Common myeloid progenitor, CD34-positive (primary cell): Measurements from ENCODE around the gene OR2AG1.

ENCODE experiments used
- CTCF ChIA-PET: fragments of 350-600 bp; sonication (Branson Sonifier 250); formaldehyde crosslinking; loops from one replicate; lab custom pipeline; 2021; ENCODE audit warnings: antibody characterized with exemption; lab: Charles Lee
- POLR2A ChIA-PET: fragments of 350-600 bp; sonication (Branson Sonifier 250); formaldehyde crosslinking; loops from one replicate; lab custom pipeline; 2021; ENCODE audit warnings: antibody characterized with exemption; lab: Charles Lee
- DNase-seq, 3 donors: peaks; one replicate each; pipeline versions ENCODE4 v3.0.0 to v3.0.0-alpha.2; 2013
- H3K27ac ChIP-seq, 2 experiments: 1 replicate in 1 of 2; 2 replicates in 1 of 2; pipeline ENCODE4 v1.7.0; 2013; ENCODE audit warnings: inconsistent platforms in 2 of 2, low read length in 2 of 2, mild to moderate bottlenecking in 2 of 2, low read depth in 1 of 2, moderate library complexity in 1 of 2; ENCODE audit not compliant: severe bottlenecking in 2 of 2, insufficient read depth in 1 of 2, poor library complexity in 1 of 2
- H3K27me3 ChIP-seq, 5 experiments: replicated peaks in 2 of 5; 1 replicate in 3 of 5; 2 replicates in 2 of 5; pipeline versions ENCODE4 v1.6.1 to v1.7.0; 2013; ENCODE audit warnings: low read length in 4 of 5, mild to moderate bottlenecking in 2 of 5, moderate library complexity in 2 of 5, inconsistent platforms in 1 of 5; ENCODE audit not compliant: insufficient read depth in 5 of 5, control insufficient read depth in 4 of 5
- H3K36me3 ChIP-seq, 4 experiments: 1 replicate in 2 of 4; 2 replicates in 2 of 4; pipeline versions ENCODE4 v1.6.1 to v1.7.0; 2013; ENCODE audit warnings: low read length in 3 of 4, control low read depth in 1 of 4, mild to moderate bottlenecking in 1 of 4; ENCODE audit not compliant: control insufficient read depth in 4 of 4, insufficient read depth in 4 of 4
- H3K4me1 ChIP-seq, 4 experiments: 1 replicate in 3 of 4; 2 replicates in 1 of 4; pipeline versions ENCODE4 v1.6.1 to v1.7.1; 2013; ENCODE audit warnings: low read length in 3 of 4, mild to moderate bottlenecking in 3 of 4, control low read depth in 1 of 4, inconsistent platforms in 1 of 4, moderate library complexity in 1 of 4; ENCODE audit not compliant: control insufficient read depth in 4 of 4, insufficient read depth in 4 of 4; ENCODE audit errors: control extremely low read depth in 1 of 4
- H3K4me3 ChIP-seq, 7 experiments: 1 replicate in 4 of 7; 2 replicates in 3 of 7; pipeline versions ENCODE4 v1.5.1 to v1.7.0; 2013; ENCODE audit warnings: mild to moderate bottlenecking in 7 of 7, low read length in 6 of 7, moderate library complexity in 6 of 7, inconsistent platforms in 2 of 7, low read depth in 2 of 7, control low read depth in 1 of 7; ENCODE audit not compliant: insufficient read depth in 4 of 7, control insufficient read depth in 1 of 7; ENCODE audit errors: extremely low read depth in 1 of 7
- H3K9me3 ChIP-seq, 5 experiments: 1 replicate in 4 of 5; 2 replicates in 1 of 5; pipeline versions ENCODE4 v1.6.1 to v1.7.1; 2013; ENCODE audit warnings: low read length in 4 of 5, mild to moderate bottlenecking in 2 of 5, inconsistent platforms in 1 of 5, low read depth in 1 of 5, moderate library complexity in 1 of 5; ENCODE audit not compliant: control insufficient read depth in 4 of 5, insufficient read depth in 2 of 5; ENCODE audit errors: control extremely low read depth in 1 of 5
- WGBS: methylation state at CpG from one replicate; pipeline ENCODE4 v1.1.5; 2013; ENCODE audit not compliant: insufficient coverage; 5-methylcytosine and 5-hydroxymethylcytosine counted together

The OR2AG1 gene

DNA sequence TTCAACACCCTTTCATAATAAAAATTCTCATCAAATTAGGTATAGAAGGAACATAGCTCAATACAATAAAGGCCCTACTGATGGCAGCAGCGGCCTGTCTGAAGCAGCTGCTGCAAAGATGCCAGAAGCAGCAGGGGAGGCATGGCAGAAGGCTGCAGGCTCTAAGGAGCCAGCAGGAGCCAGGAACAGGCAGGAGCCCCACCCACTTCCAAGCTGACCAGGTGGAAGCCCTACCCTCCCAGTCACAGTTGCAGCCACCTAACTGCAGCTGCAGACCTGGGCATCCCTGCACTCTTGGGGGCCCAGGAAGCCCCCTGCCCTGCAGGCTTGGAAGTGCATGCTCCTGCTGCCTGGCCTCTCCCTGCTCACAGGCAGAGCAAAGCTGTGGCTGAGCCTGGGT lies 34.9 kb downstream of the OR2AG1 start:
- H3K4me3 ChIP-seq = no peak overlapping the region
- peaks cover 1 to 17% (median 13%) of the 10 kb centered on the region in 5 experiments for H3K9me3 ChIP-seq
- WGBS = 100% methylated on average over 1 of the region's 1 CpG
- no peaks in the 10 kb centered on the region for H3K4me1 ChIP-seq
- H3K36me3 ChIP-seq = no peaks in the 10 kb centered on the region
- H3K27me3 ChIP-seq = peaks cover 0 to 5% (median 0%) of the 10 kb centered on the region in 5 experiments
- ChIA-PET POLR2A (no interaction called here), CTCF (interaction anchor here (0.7 kb wide), 1 partner anchor 10 kb away, joined by 3 read pairs; no protein-coding TSS in a partner anchor)
- no peak overlapping the region for H3K27ac ChIP-seq
- DNase-seq = no peak

GRCh38 chr11:6818967-6819366 lies 36.1 kb downstream of the OR2AG1 start:
- H3K36me3 ChIP-seq = no peaks in the 10 kb centered on the region
- no peak overlapping the region for H3K27ac ChIP-seq
- H3K4me1 ChIP-seq = no peaks in the 10 kb centered on the region
- whole genome bisulfite sequencing = 100% methylated on average over 4 of the region's 5 CpGs
- ChIA-PET POLR2A (interaction anchor here (0.6 kb wide), 1 partner anchor 24 kb away, joined by 4 read pairs; no protein-coding TSS in a partner anchor), CTCF (interaction anchor here (1.2 kb wide), 1 partner anchor 13 kb away, joined by 3 read pairs; no protein-coding TSS in a partner anchor)
- H3K9me3 ChIP-seq = peaks cover 0 to 17% (median 13%) of the 10 kb centered on the region in 5 experiments
- H3K4me3 ChIP-seq = no peak overlapping the region
- peaks cover 0 to 2% (median 0%) of the 10 kb centered on the region in 5 experiments for H3K27me3 ChIP-seq
- DNase-seq = no peak

DNA sequence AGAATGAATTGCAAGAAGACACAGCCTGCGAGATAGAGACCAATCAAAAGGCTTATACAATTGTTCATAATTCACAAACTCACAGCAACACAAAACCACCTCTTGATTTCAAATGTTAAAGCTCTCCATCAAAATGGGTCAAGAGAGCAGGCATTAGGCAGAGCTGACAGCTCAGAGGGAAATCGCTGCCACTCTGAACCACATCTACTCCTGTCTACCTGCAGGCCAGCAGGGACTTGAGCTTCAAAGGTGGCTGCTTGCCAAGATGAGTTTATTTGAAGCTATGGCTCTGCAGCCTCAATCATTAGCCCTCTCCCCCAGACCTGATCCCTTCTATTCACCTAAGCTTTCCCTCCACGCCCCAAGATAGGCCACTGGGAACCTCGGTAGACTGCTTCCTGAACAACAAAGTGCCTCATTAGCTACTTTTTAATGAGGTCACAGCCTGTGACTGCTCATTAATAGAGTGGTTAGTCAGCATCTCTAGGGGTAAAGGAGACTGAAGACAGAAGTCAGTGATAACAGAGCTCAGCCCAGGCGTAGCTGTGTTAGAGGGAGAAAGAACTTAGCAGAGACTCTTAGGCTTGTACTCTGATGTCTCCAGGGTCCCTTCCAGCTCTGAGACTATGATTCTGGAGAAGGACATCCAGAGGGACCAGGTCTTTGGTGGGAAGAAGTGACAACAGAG lies 41.5 kb downstream of the OR2AG1 start:
- Histone ChIP-seq H3K27me3 (peaks cover 0 to 2% (median 0%) of the 10 kb centered on the region in 5 experiments), H3K36me3 (no peaks in the 10 kb centered on the region), H3K27ac (no peak overlapping the region), H3K4me1 (no peaks in the 10 kb centered on the region), H3K4me3 (no peak overlapping the region), H3K9me3 (peaks cover 0 to 5% (median under 1%) of the 10 kb centered on the region in 5 experiments)
- CTCF ChIA-PET = interaction anchor here (1.5 to 1.9 kb wide), 2 partner anchors 10 to 12 kb away, joined by 5 to 6 read pairs; no protein-coding TSS in a partner anchor
- 94% methylated on average over 2 of the region's 5 CpGs for WGBS
- POLR2A ChIA-PET = no interaction called here
- no peak for DNase-seq

DNA sequence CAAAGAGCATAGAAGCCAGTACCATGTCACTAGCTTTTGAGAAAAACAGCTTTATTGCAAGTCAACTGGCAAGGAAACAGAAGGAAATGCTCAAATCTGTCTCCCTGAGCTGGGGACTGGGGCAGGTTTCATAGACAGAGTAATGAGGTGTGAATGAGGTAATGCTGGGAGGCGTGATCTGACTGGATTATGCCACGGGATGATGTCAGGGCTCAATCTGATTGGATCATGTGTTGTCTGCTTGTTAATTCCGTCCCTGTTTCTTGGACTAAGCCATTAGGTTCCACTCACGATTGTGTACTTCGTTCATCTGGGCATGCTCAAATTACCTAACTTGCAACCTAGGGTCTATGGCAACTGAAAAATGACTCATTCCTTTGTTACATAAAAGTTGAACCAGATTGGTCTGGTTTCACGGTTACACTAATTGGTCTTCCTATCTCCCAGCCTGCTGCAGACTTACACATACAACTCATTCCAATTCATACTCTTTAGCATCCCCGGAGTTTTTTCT lies 42.5 kb downstream of the OR2AG1 start:
- ChIA-PET POLR2A (no interaction called here), CTCF (interaction anchor here (1.5 to 1.9 kb wide), 2 partner anchors 9 to 13 kb away, joined by 5 to 6 read pairs; no protein-coding TSS in a partner anchor)
- H3K27me3 ChIP-seq = peaks cover 0 to 2% (median 0%) of the 10 kb centered on the region in 5 experiments
- no peaks in the 10 kb centered on the region for H3K4me1 ChIP-seq
- H3K27ac ChIP-seq = no peak overlapping the region
- H3K4me3 ChIP-seq = no peak overlapping the region
- no peak for DNase-seq
- H3K9me3 ChIP-seq = peaks cover 0 to 2% (median 0%) of the 10 kb centered on the region in 5 experiments
- 100% methylated on average over 6 of the region's 7 CpGs for WGBS
- no peaks in the 10 kb centered on the region for H3K36me3 ChIP-seq

GRCh38 chr11:6828103-6828502 lies 45.3 kb downstream of the OR2AG1 start:
- WGBS = 100% methylated on average over 1 of the region's 1 CpG

GRCh38 chr11:6833356-6833755 lies 50.5 kb downstream of the OR2AG1 start:
- WGBS = 100% methylated on average over 3 of the region's 6 CpGs
- CTCF ChIA-PET = interaction anchor here (0.9 to 1.5 kb wide), 3 partner anchors 9 to 27 kb away, joined by 3 to 5 read pairs (median 3); no protein-coding TSS in a partner anchor
- Histone ChIP-seq H3K27me3 (no peaks in the 10 kb centered on the region), H3K9me3 (no peaks in the 10 kb centered on the region), H3K4me1 (no peaks in the 10 kb centered on the region), H3K27ac (no peak overlapping the region), H3K36me3 (no peaks in the 10 kb centered on the region), H3K4me3 (no peak overlapping the region)
- DNase-seq = no peak
- POLR2A ChIA-PET = no interaction called here

More at GRCh38 chr11:6828103-6828502, 45.3 kb downstream of the OR2AG1 start:
- H3K9me3 ChIP-seq = no peaks in the 10 kb centered on the region
- no peaks in the 10 kb centered on the region for H3K27me3 ChIP-seq
- H3K4me1 ChIP-seq = no peaks in the 10 kb centered on the region
- H3K4me3 ChIP-seq = no peak overlapping the region
- H3K36me3 ChIP-seq = no peaks in the 10 kb centered on the region
- ChIA-PET POLR2A (no interaction called here), CTCF (no interaction called here)
- no peak for DNase-seq
- H3K27ac ChIP-seq = no peak overlapping the region

DNA sequence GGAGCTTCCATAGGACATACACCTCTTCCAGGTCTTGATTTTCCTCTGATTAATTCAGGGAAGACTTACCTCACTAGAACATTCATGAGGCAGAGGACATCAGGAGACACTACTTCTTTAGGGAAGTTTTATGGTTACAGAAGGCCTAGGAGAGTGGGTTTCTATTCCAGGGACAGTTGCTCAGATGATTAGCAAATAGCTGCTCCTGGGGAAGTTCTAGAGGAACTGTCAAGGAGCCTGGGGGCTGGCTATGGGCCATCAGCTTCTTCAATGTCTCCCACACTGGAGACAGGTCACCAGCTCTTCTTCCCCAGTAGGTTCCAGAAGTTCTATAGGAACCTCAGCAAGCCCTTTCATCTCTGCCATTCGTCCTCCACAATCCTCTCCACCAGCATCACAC lies 51.2 kb downstream of the OR2AG1 start:
- WGBS = no CpG with 5 or more reads among the region's 1 CpG
- Histone ChIP-seq H3K4me1 (no peaks in the 10 kb centered on the region), H3K4me3 (no peak overlapping the region), H3K27me3 (no peaks in the 10 kb centered on the region), H3K9me3 (no peaks in the 10 kb centered on the region), H3K27ac (no peak overlapping the region), H3K36me3 (no peaks in the 10 kb centered on the region)
- DNase-seq = no peak
- ChIA-PET CTCF (interaction anchor here (0.9 to 1.5 kb wide), 3 partner anchors 10 to 28 kb away, joined by 3 to 5 read pairs (median 3); no protein-coding TSS in a partner anchor), POLR2A (interaction anchor here (0.6 kb wide), 1 partner anchor 621 kb away, joined by 3 read pairs; no protein-coding TSS in a partner anchor)
